Thyroid gland (tissue), 4 donors: Measurements from ENCODE around the gene CRK.
"Not testable (repeated sequence)": the region's sequence is repeated elsewhere in the genome, so short reads cannot be mapped to it uniquely, and the experiment has no call there.

ENCODE experiments used
- CTCF ChIP-seq, 6 experiments: fragments of 200-600 bp in 3 of 6; fragments of 450-650 bp in 3 of 6; sonication (generic) in 3 of 6; IDR thresholded peaks; one replicate each; pipeline ENCODE4 v1.5.1; 2016 to 2019; ENCODE audit warnings: antibody characterized with exemption in 6 of 6, mild to moderate bottlenecking in 2 of 6, inconsistent platforms in 1 of 6, moderate library complexity in 1 of 6
- POLR2A ChIP-seq, 2 donors: fragments of 450-650 bp; IDR thresholded peaks; one replicate each; pipeline ENCODE4 v1.6.1; 2017; ENCODE audit warnings: antibody characterized with exemption in 2 of 2, mild to moderate bottlenecking in 2 of 2, moderate library complexity in 1 of 2

GRCh38 chr17:1395876-1396665 lies 60.0 kb downstream of the CRK start:
- TF ChIP-seq CTCF, POLR2A (IDR thresholded peaks at IDR 0.05): not testable (repeated sequence)
